Type B pancreatic cell (in vitro differentiated cells): ENCODE data around the gene ACSL5. TPM values are rescaled to one million over a fixed set of nuclear protein-coding genes. Genes with fewer than 3 reads are reported as not detected.
A peak's percentile ranks its signal among the peaks of the same experiment; 100 is the strongest.

Experiments used
- DNase-seq: peaks from one replicate; pipeline ENCODE4 v3.0.0; 2021; ENCODE audit warnings: mixed read lengths; ENCODE audit not compliant: unreplicated experiment; ENCODE audit errors: extremely low spot score
- H3K27ac Mint-ChIP-seq: 2 replicates; pipeline ENCODE4 v1.8.0; 2021; ENCODE audit warnings: mild to moderate bottlenecking, mixed read lengths
- H3K27me3 Mint-ChIP-seq: 2 replicates; pipeline ENCODE4 v1.8.0; 2021; ENCODE audit warnings: mixed read lengths
- H3K36me3 Mint-ChIP-seq: 2 replicates; pipeline ENCODE4 v1.8.0; 2021; ENCODE audit warnings: mixed read lengths
- H3K4me1 Mint-ChIP-seq: one replicate; pipeline ENCODE4 v1.8.0; 2021; ENCODE audit warnings: mixed read lengths; ENCODE audit not compliant: unreplicated experiment
- H3K4me3 Mint-ChIP-seq: 2 replicates; pipeline ENCODE4 v1.8.0; 2021; ENCODE audit warnings: mild to moderate bottlenecking, mixed read lengths
- H3K9me3 Mint-ChIP-seq: 2 replicates; pipeline ENCODE4 v1.8.0; 2021; ENCODE audit warnings: mixed read lengths
- CTCF ChIP-seq: fragments of 200-600 bp; sonication (generic); conservative IDR thresholded peaks from 2 replicates; pipeline ENCODE4 v1.5.0; 2021; ENCODE audit warnings: antibody characterized with exemption, mild to moderate bottlenecking
- total RNA-seq: library from RNA; stranded (reverse); gene quantifications from 2 replicates; pipeline ENCODE4 v1.2.1, GENCODE V29; 2021; ENCODE audit warnings: low replicate concordance

The ACSL5 gene
- total RNA-seq, 1 donor from 2014 or later: 13.9 TPM

- H3K4me1 Mint-ChIP-seq: peaks cover 11% of the 10 kb centered on the region
- H3K36me3 Mint-ChIP-seq: no peaks in the 10 kb centered on the region
- TF ChIP-seq CTCF: no peak
- DNase-seq: no peak
- no peak overlapping the region for H3K4me3 Mint-ChIP-seq
- H3K27me3 Mint-ChIP-seq: no peaks in the 10 kb centered on the region
- no peaks in the 10 kb centered on the region for H3K9me3 Mint-ChIP-seq
- no peak overlapping the region for H3K27ac Mint-ChIP-seq
These were observed 13.3 kb upstream of the ACSL5 start for GRCh38 chr10:112360308-112361270.

GRCh38 chr10:112361951-112362751 lies 11.8 kb upstream of the ACSL5 start:
- H3K4me3 Mint-ChIP-seq: no peak overlapping the region
- H3K4me1 Mint-ChIP-seq: peaks cover 14% of the 10 kb centered on the region
- DNase-seq: no peak
- peak overlapping the region; percentile 41 for H3K27ac Mint-ChIP-seq
- H3K9me3 Mint-ChIP-seq: no peaks in the 10 kb centered on the region
- TF ChIP-seq CTCF: no peak
- H3K36me3 Mint-ChIP-seq: no peaks in the 10 kb centered on the region
- H3K27me3 Mint-ChIP-seq: no peaks in the 10 kb centered on the region

GRCh38 chr10:112362833-112363232 lies 11.1 kb upstream of the ACSL5 start:
- Mint-ChIP-seq H3K9me3 (no peaks in the 10 kb centered on the region), H3K36me3 (no peaks in the 10 kb centered on the region), H3K27ac (no peak overlapping the region), H3K4me1 (peaks cover 15% of the 10 kb centered on the region), H3K4me3 (no peak overlapping the region), H3K27me3 (no peaks in the 10 kb centered on the region)
- TF ChIP-seq CTCF: no peak
- DNase-seq: no peak

GRCh38 chr10:112363696-112364688 lies 9.9 kb upstream of the ACSL5 start:
- Mint-ChIP-seq H3K4me1 (peaks cover 15% of the 10 kb centered on the region), H3K4me3 (no peak overlapping the region), H3K27ac (no peak overlapping the region), H3K9me3 (no peaks in the 10 kb centered on the region), H3K36me3 (no peaks in the 10 kb centered on the region), H3K27me3 (no peaks in the 10 kb centered on the region)
- TF ChIP-seq CTCF: no peak
- DNase-seq: no peak

- Mint-ChIP-seq H3K27ac (no peak overlapping the region), H3K4me3 (no peak overlapping the region), H3K9me3 (no peaks in the 10 kb centered on the region), H3K36me3 (no peaks in the 10 kb centered on the region), H3K4me1 (peaks cover 15% of the 10 kb centered on the region), H3K27me3 (no peaks in the 10 kb centered on the region)
- DNase-seq: no peak
- TF ChIP-seq CTCF: no peak
These were observed 8.9 kb upstream of the ACSL5 start for GRCh38 chr10:112365014-112365432.
